Stimulated activated CD8-positive, alpha-beta memory T cell treated with anti-CD3 and anti-CD28 coated beads, Interleukin-12 subunit alpha, Interleukin-12 subunit beta, amount 100 ng/mL, for 24 hours (primary cell): ENCODE results near the gene SLC29A3.

ENCODE experiments used
- DNase-seq: peaks from one replicate; pipeline ENCODE4 v3.0.0-alpha.2; 2020; ENCODE audit errors: extremely low read depth

The SLC29A3 gene

GRCh38 chr10:71321386-71321785 lies 2.3 kb downstream of the SLC29A3 start:
- DNase-seq, result no peak

GRCh38 chr10:71323407-71323806 lies 4.3 kb downstream of the SLC29A3 start:
- DNase-seq, result no peak

GRCh38 chr10:71324743-71325142 lies 5.7 kb downstream of the SLC29A3 start:
- DNase-seq, result no peak

- no peak for DNase-seq
These were observed 6.2 kb downstream of the SLC29A3 start for GRCh38 chr10:71325267-71325666.

GRCh38 chr10:71326464-71326881 lies 7.4 kb downstream of the SLC29A3 start:
- no peak for DNase-seq

GRCh38 chr10:71330789-71331404 lies 11.8 kb downstream of the SLC29A3 start:
- no peak for DNase-seq

GRCh38 chr10:71331736-71332135 lies 12.7 kb downstream of the SLC29A3 start:
- DNase-seq, result no peak

- DNase-seq, result no peak
These were observed 13.4 kb downstream of the SLC29A3 start for GRCh38 chr10:71332466-71332865.

- DNase-seq, result no peak
These were observed 14.2 kb downstream of the SLC29A3 start for GRCh38 chr10:71333129-71333887.

- no peak for DNase-seq
These were observed 15.2 kb downstream of the SLC29A3 start for GRCh38 chr10:71334221-71334791.

- no peak for DNase-seq
These were observed 16.2 kb downstream of the SLC29A3 start for GRCh38 chr10:71335173-71335708.

- DNase-seq, result no peak
These were observed 17.6 kb downstream of the SLC29A3 start for GRCh38 chr10:71336632-71337031.

GRCh38 chr10:71337219-71337701 lies 18.2 kb downstream of the SLC29A3 start:
- no peak for DNase-seq

- no peak for DNase-seq
These were observed 19.9 kb downstream of the SLC29A3 start for GRCh38 chr10:71338728-71339495.

- no peak for DNase-seq
These were observed 20.9 kb downstream of the SLC29A3 start for GRCh38 chr10:71339796-71340589.

GRCh38 chr10:71342573-71343391 lies 23.7 kb downstream of the SLC29A3 start:
- no peak for DNase-seq

GRCh38 chr10:71343392-71343773 lies 24.3 kb downstream of the SLC29A3 start:
- DNase-seq, result no peak

GRCh38 chr10:71344154-71344925 lies 25.3 kb downstream of the SLC29A3 start:
- DNase-seq, result no peak

- no peak for DNase-seq
These were observed 26.0 kb downstream of the SLC29A3 start for GRCh38 chr10:71344993-71345480.
